Measurements from ENCODE around the gene LRRC17. TPM values are rescaled to one million over a fixed set of nuclear protein-coding genes. Genes with fewer than 3 reads are reported as not detected.
A peak's percentile ranks its signal among the peaks of the same experiment; 100 is the strongest.

Gene LRRC17
- total RNA-seq, 2 donors from 2014 or later, result 22.3 to 24.6 TPM

DNA sequence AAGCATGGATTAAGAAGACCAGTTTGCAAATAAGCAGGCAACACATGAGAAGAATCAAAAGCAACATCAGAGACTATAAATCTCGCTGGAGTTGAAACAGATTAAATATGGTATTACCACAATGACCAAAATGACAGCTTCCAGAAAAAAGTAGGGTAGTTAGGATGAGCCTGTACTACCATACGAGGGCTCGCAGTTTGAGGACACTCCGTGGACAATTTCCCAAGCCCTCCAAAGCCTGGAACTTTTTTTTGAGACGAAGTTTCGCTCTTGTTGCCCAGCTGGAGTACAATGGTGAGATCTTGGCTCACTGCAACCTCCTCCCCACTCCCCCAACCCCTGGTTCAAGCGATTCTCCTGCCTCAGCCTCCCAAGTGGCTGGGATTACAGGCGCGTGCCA lies 1.0 kb downstream of the LRRC17 start:
- TF ChIP-seq, protein P1, sequence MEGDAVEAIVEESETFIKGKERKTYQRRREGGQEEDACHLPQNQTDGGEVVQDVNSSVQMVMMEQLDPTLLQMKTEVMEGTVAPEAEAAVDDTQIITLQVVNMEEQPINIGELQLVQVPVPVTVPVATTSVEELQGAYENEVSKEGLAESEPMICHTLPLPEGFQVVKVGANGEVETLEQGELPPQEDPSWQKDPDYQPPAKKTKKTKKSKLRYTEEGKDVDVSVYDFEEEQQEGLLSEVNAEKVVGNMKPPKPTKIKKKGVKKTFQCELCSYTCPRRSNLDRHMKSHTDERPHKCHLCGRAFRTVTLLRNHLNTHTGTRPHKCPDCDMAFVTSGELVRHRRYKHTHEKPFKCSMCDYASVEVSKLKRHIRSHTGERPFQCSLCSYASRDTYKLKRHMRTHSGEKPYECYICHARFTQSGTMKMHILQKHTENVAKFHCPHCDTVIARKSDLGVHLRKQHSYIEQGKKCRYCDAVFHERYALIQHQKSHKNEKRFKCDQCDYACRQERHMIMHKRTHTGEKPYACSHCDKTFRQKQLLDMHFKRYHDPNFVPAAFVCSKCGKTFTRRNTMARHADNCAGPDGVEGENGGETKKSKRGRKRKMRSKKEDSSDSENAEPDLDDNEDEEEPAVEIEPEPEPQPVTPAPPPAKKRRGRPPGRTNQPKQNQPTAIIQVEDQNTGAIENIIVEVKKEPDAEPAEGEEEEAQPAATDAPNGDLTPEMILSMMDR (IDR thresholded peaks at IDR 0.05), result no peak
- H3K4me3 ChIP-seq, result peak overlapping the region; percentile 53
- no peaks in the 10 kb centered on the region for H3K9me3 ChIP-seq
- ATAC-seq (ENCODE audit: insufficient number of reproducible peaks, low FRiP score, low read depth), result no peak
- H3K36me3 ChIP-seq, result no peaks in the 10 kb centered on the region
- peak overlapping the region; percentile 82 to 85 for H3K27ac ChIP-seq
- H3K4me1 ChIP-seq (ENCODE audit: control insufficient read depth in 1 of 2, low read depth in 2 of 2), result peaks cover 28 to 32% of the 10 kb centered on the region in 2 donors
- no peak for DNase-seq (ENCODE audit: low spot score)
- H3K27me3 ChIP-seq (replicated peaks; ENCODE audit: insufficient read depth), result no peaks in the 10 kb centered on the region

DNA sequence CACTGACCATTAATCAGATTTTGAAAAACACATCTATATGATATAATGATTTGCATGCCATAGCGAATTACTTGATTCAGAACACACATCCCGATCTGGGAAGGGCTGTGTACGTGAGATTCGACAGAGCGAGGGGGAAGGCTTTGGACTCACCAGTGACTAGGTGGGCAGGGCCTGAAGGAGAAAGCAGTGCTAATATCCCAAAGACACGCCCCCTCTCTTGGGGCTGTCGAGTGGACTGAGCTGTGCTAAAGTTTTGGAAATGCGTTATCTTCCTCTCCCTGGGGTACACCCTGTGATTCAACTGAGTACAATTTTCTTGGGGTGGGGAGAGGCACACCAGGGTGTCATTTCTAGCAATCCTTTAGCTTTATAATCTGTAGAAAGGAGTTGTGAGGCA lies 1.8 kb downstream of the LRRC17 start:
- peak; percentile 94 for ATAC-seq (ENCODE audit: insufficient number of reproducible peaks, low FRiP score, low read depth)
- no peaks in the 10 kb centered on the region for H3K9me3 ChIP-seq
- TF ChIP-seq, protein P1 (IDR thresholded peaks at IDR 0.05), result no peak
- peak overlapping the region; percentile 82 to 85 for H3K27ac ChIP-seq
- peaks cover 31 to 40% of the 10 kb centered on the region in 2 donors for H3K4me1 ChIP-seq (ENCODE audit: control insufficient read depth in 1 of 2, low read depth in 2 of 2)
- DNase-seq (ENCODE audit: low spot score), result peak; percentile 78
- H3K4me3 ChIP-seq, result peak overlapping the region; percentile 53
- H3K27me3 ChIP-seq (replicated peaks; ENCODE audit: insufficient read depth), result no peaks in the 10 kb centered on the region
- H3K36me3 ChIP-seq, result no peaks in the 10 kb centered on the region

DNA sequence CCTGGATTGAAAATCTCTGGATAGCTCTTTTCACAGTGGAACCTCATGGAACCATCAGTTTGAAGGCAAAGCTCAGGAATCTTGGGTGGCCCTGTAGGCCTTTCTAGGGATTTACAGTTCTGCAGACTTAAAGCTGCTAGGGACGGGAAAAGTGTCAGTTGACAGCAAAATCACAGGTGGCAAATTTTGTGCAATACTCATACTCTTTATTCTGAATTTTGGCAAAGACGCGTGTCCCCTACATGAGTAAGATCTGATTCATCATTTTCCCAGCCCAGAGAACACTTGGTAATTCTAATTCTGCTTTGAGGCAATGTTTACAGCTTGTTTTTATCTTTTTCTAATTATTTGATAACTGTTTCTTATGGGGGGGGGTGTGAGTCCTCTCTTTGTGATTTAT lies 3.6 kb downstream of the LRRC17 start:
- DNase-seq (ENCODE audit: low spot score) (no peak), ATAC-seq (ENCODE audit: insufficient number of reproducible peaks, low FRiP score, low read depth) (peak; percentile 56)
- H3K9me3 ChIP-seq, result no peaks in the 10 kb centered on the region
- H3K4me3 ChIP-seq, result peak overlapping the region; percentile 16
- peaks cover 31 to 40% of the 10 kb centered on the region in 2 donors for H3K4me1 ChIP-seq (ENCODE audit: control insufficient read depth in 1 of 2, low read depth in 2 of 2)
- H3K27me3 ChIP-seq (replicated peaks; ENCODE audit: insufficient read depth), result no peaks in the 10 kb centered on the region
- peak overlapping the region; percentile 39 to 76 for H3K27ac ChIP-seq
- TF ChIP-seq, protein P1 (IDR thresholded peaks at IDR 0.05), result no peak
- no peaks in the 10 kb centered on the region for H3K36me3 ChIP-seq

DNA sequence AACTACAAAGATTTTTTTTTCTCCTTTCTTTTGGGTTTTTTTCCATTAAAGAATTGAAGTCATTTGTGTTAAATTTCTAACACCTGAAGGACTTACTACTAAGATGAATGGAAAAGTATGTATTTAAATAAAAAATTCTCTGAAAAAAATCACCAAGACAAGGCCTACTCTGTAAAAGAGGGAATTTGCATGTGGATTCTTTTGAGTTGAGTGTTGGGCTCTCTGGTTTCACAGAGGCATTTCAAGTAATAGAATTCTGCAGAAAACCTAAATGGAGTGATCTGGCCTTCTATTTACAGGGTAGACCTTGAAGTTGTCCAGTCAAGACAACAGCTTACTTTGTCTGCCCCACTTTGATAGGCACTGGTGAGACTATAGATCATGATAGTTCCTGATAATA lies 4.1 kb downstream of the LRRC17 start:
- DNase-seq (ENCODE audit: low spot score) (no peak), ATAC-seq (ENCODE audit: insufficient number of reproducible peaks, low FRiP score, low read depth) (no peak)
- Histone ChIP-seq H3K4me3 (peak overlapping the region; percentile 1), H3K27me3 (replicated peaks; ENCODE audit: insufficient read depth) (no peaks in the 10 kb centered on the region), H3K4me1 (ENCODE audit: control insufficient read depth in 1 of 2, low read depth in 2 of 2) (peaks cover 31 to 40% of the 10 kb centered on the region in 2 donors), H3K27ac (peak overlapping the region; percentile 48 to 76), H3K36me3 (no peaks in the 10 kb centered on the region), H3K9me3 (no peaks in the 10 kb centered on the region)
- TF ChIP-seq, protein P1 (IDR thresholded peaks at IDR 0.05), result no peak

DNA sequence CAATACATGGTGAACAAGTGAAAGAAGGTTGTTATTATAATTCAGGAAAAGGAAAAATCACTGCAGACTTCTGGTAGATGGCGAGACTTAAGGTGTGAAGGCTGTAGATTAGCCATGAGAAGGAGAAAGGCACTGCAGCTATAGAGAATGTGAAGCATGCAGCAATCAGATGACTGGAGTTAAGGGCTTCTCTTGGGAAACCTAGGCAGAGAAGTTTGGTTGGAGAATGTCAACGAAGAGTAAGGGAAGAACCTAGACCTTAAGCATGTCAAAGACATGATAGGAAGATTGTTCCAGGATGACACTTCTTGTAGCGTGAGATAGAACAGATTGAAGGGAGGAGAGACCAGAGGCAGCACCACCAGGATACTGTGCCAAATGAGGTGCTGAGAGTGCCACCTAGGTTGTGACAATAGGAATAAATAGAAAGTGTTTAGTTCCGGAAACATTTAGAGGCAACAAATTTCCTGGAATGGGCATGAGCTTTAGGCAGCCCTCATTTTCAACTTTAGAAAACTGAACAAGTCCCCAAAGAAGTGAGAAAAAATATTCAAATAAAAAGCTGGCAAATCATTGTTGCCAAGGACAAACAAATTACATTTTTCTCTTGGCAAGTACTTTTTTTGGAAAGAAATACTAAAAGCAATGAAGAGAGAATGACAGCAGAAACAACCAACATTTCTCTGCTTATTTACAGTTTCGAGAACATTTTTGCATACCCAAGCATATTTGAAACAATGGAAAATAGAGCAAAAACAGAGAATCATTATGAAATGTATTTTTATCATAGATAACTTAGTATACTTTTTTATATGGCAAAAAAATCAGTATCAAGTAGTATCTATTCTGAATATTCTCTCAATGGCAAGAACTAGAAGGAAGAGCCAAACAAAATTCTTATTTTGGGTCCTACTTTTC lies 4.9 kb downstream of the LRRC17 start:
- no peaks in the 10 kb centered on the region for H3K36me3 ChIP-seq
- peak overlapping the region; percentile 4 for H3K4me3 ChIP-seq
- peak overlapping the region; percentile 48 to 76 for H3K27ac ChIP-seq
- H3K9me3 ChIP-seq, result no peaks in the 10 kb centered on the region
- TF ChIP-seq, protein P1 (IDR thresholded peaks at IDR 0.05), result no peak
- no peaks in the 10 kb centered on the region for H3K27me3 ChIP-seq (replicated peaks; ENCODE audit: insufficient read depth)
- DNase-seq (ENCODE audit: low spot score) (no peak), ATAC-seq (ENCODE audit: insufficient number of reproducible peaks, low FRiP score, low read depth) (no peak)
- H3K4me1 ChIP-seq (ENCODE audit: control insufficient read depth in 1 of 2, low read depth in 2 of 2), result peaks cover 31 to 40% of the 10 kb centered on the region in 2 donors
